Stomach smooth muscle (tissue), 2 donors: ENCODE data around the gene NRAP.

Source experiments
- H3K27ac ChIP-seq: one replicate; pipeline ENCODE4 v1.7.0; 2013; ENCODE audit warnings: mild to moderate bottlenecking, low read length, inconsistent platforms
- H3K27me3 ChIP-seq, 2 donors: one replicate each; pipeline ENCODE4 v1.7.0; 2013; ENCODE audit warnings: low read length in 2 of 2; ENCODE audit not compliant: insufficient read depth in 2 of 2, control insufficient read depth in 1 of 2
- H3K36me3 ChIP-seq, 2 donors: one replicate each; pipeline ENCODE4 v1.7.0; 2013; ENCODE audit warnings: low read length in 2 of 2; ENCODE audit not compliant: control insufficient read depth in 2 of 2, insufficient read depth in 2 of 2
- H3K4me1 ChIP-seq: one replicate; pipeline ENCODE4 v1.7.0; 2013; ENCODE audit warnings: low read length; ENCODE audit not compliant: control insufficient read depth, insufficient read depth
- H3K4me3 ChIP-seq, 2 donors: one replicate each; pipeline ENCODE4 v1.7.0; 2013; ENCODE audit warnings: low read length in 2 of 2
- H3K9ac ChIP-seq, 2 donors: one replicate each; pipeline ENCODE4 v1.7.0; 2013; ENCODE audit warnings: low read length in 2 of 2, mild to moderate bottlenecking in 1 of 2
- H3K9me3 ChIP-seq, 2 donors: one replicate each; pipeline ENCODE4 v1.7.0; 2013; ENCODE audit warnings: low read length in 2 of 2; ENCODE audit not compliant: control insufficient read depth in 2 of 2
- donor health status: healthy.
- donor health status: Pancreatic carcinoma.

NRAP gene

DNA sequence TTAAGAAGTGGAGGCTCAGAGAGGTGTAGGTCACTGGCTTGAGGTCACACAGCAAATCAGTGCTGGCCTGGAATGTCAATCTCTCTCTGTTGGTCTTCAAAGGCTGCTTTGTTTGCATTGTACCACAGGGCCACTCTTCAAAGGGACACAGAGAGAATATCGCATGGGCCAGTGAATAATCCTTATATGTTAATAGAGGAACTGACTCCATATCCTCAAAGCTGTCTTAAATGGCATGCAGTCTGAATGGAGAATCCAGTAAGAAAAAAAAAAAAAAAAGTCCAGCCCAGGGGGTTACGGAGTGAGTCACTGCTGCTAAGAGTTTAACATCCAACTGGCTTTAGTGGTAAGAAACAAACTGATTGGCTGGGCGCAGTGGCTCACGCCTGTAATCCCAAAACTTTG, 54.1 kb downstream of the NRAP start:
- Histone ChIP-seq H3K9ac (no peak overlapping the region), H3K4me3 (no peak overlapping the region), H3K27ac (no peak overlapping the region), H3K9me3 (no peaks in the 10 kb centered on the region), H3K27me3 (peaks cover 7 to 8% of the 10 kb centered on the region in 2 donors), H3K36me3 (no peaks in the 10 kb centered on the region), H3K4me1 (no peaks in the 10 kb centered on the region)

DNA sequence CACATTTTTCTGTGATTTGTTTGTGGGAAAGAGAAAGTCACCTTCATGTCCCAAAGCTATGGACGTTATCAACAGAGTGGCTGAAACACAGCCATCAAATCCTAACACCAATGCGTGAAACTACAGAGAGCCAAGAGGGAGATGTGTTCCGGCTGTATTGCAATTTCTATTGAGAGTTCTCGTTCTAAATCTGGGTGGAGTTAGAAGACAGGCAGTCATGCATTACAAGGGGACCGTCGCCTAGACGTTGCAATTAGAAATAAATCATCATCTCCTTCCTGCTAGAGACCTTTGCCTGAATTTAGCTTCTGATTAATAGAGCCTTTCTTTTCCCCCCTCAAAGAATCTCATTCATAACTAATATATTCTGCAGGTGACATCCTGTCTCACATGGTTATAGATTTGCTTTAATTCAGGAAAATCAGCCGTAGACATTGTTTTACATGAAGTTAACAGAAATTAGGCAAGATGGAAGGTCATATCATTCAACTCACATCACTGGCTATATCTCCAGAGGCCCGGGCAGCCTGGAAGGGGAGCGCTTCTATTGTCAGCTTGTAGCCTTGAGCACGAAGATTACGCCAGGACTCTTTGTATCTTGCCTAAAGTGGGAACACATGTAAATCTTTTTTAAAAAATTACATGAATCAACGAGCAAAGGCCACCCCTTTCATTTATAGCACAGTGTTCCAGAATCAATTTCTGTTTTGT, 58.4 kb downstream of the NRAP start:
- peaks cover 3 to 9% of the 10 kb centered on the region in 2 donors for H3K27me3 ChIP-seq
- H3K4me3 ChIP-seq: no peak overlapping the region
- H3K9ac ChIP-seq: no peak overlapping the region
- H3K27ac ChIP-seq: no peak overlapping the region
- no peaks in the 10 kb centered on the region for H3K9me3 ChIP-seq
- H3K36me3 ChIP-seq: no peaks in the 10 kb centered on the region
- no peaks in the 10 kb centered on the region for H3K4me1 ChIP-seq

DNA sequence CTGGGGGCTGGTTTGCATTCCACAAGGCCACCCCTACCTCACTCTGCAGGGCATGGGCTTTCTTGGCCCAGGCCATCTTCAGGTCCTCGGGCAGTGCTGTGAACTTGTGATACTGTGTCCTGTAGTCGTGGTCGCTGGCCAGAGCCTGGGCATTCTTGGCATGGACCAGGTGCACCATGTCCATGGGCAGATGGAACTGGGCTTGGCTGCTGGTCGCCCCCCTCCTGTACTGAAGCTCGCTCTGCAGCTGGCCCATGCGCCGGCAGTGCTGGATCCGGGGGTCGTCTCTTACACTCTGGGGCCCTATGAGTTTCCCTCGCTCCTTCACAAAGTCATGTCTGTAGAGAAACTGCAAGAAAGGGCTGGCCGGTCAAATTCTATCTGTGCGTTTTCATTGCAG, 59.3 kb downstream of the NRAP start:
- no peak overlapping the region for H3K4me3 ChIP-seq
- H3K36me3 ChIP-seq: no peaks in the 10 kb centered on the region
- no peak overlapping the region for H3K27ac ChIP-seq

GRCh38 chr10:113603057-113603777, 60.6 kb downstream of the NRAP start:
- no peak overlapping the region for H3K4me3 ChIP-seq
- peaks cover 0 to 9% of the 10 kb centered on the region in 2 donors for H3K27me3 ChIP-seq
- no peaks in the 10 kb centered on the region for H3K9me3 ChIP-seq
- no peak overlapping the region for H3K27ac ChIP-seq
- no peak overlapping the region for H3K9ac ChIP-seq
- H3K36me3 ChIP-seq: no peaks in the 10 kb centered on the region
- H3K4me1 ChIP-seq: no peaks in the 10 kb centered on the region

More for the DNA sequence above, 59.3 kb downstream of the NRAP start:
- H3K9ac ChIP-seq: no peak overlapping the region
- peaks cover 3 to 9% of the 10 kb centered on the region in 2 donors for H3K27me3 ChIP-seq
- H3K9me3 ChIP-seq: no peaks in the 10 kb centered on the region
- no peaks in the 10 kb centered on the region for H3K4me1 ChIP-seq

GRCh38 chr10:113600569-113600968, 63.3 kb downstream of the NRAP start:
- Histone ChIP-seq H3K27me3 (peaks cover 0 to 5% of the 10 kb centered on the region in 2 donors), H3K36me3 (no peaks in the 10 kb centered on the region), H3K27ac (no peak overlapping the region), H3K9ac (no peak overlapping the region), H3K9me3 (no peaks in the 10 kb centered on the region), H3K4me3 (no peak overlapping the region), H3K4me1 (no peaks in the 10 kb centered on the region)

- no peak overlapping the region for H3K27ac ChIP-seq
- H3K9ac ChIP-seq: no peak overlapping the region
- no peak overlapping the region for H3K4me3 ChIP-seq
- no peaks in the 10 kb centered on the region for H3K9me3 ChIP-seq
- no peaks in the 10 kb centered on the region for H3K36me3 ChIP-seq
- no peaks in the 10 kb centered on the region for H3K4me1 ChIP-seq
- H3K27me3 ChIP-seq: no peaks in the 10 kb centered on the region
Measured at GRCh38 chr10:113594652-113595051, 69.2 kb downstream of the NRAP start.

- no peak overlapping the region for H3K4me3 ChIP-seq
- H3K9me3 ChIP-seq: no peaks in the 10 kb centered on the region
- no peaks in the 10 kb centered on the region for H3K4me1 ChIP-seq
- H3K36me3 ChIP-seq: no peaks in the 10 kb centered on the region
- no peak overlapping the region for H3K27ac ChIP-seq
- no peak overlapping the region for H3K9ac ChIP-seq
- H3K27me3 ChIP-seq: no peaks in the 10 kb centered on the region
Measured at GRCh38 chr10:113592380-113592779, 71.5 kb downstream of the NRAP start.

DNA sequence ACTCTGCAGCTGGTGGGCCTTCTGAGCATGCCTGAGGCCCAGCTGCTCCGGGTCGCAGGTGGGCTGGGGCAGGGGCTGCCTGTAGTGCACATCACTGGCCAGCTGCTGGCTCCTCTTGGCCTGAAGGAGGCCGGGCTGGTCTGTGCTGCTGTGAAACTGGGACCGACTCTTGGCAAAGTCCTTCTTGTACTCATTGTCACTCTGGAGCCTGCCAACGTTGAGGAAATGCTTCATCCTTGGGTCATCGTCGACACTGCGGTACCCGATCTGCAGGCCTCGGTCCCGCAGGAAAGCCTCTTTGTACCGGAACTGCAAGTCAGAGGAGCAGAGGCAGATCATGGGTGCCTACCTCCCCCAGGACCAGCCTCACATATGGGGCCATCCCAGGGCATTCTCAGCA, 73.3 kb downstream of the NRAP start:
- Histone ChIP-seq H3K4me3 (no peak overlapping the region), H3K27ac (no peak overlapping the region), H3K9ac (no peak overlapping the region), H3K9me3 (no peaks in the 10 kb centered on the region), H3K27me3 (no peaks in the 10 kb centered on the region), H3K4me1 (no peaks in the 10 kb centered on the region), H3K36me3 (no peaks in the 10 kb centered on the region)

GRCh38 chr10:113589201-113589770, 74.6 kb downstream of the NRAP start:
- Histone ChIP-seq H3K4me1 (no peaks in the 10 kb centered on the region), H3K36me3 (no peaks in the 10 kb centered on the region), H3K27me3 (no peaks in the 10 kb centered on the region)

DNA sequence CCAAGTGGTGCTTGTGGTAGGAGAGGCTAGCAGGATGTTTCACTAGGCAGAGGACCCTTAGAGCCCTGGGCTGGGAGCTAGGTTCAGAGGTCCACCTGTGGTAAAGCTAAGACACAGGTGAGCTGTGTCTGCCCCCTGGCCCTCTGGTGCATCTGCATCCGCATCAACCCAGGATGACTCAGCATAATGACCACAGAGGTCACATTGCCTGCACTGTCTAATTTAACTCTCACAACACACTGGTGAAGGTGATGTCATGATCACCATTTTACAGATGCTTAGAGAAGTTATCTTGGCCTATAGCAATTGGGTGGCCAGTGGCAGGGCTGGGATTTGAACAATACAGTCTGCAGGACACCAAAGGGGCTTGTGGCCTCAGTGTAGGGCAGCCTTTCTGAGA, 77.9 kb downstream of the NRAP start:
- Histone ChIP-seq H3K27me3 (no peaks in the 10 kb centered on the region), H3K9ac (no peak overlapping the region), H3K27ac (no peak overlapping the region), H3K9me3 (no peaks in the 10 kb centered on the region), H3K36me3 (no peaks in the 10 kb centered on the region), H3K4me3 (no peak overlapping the region), H3K4me1 (no peaks in the 10 kb centered on the region)

More at GRCh38 chr10:113589201-113589770, 74.6 kb downstream of the NRAP start:
- no peaks in the 10 kb centered on the region for H3K9me3 ChIP-seq
- no peak overlapping the region for H3K4me3 ChIP-seq
- H3K27ac ChIP-seq: no peak overlapping the region
- H3K9ac ChIP-seq: no peak overlapping the region

GRCh38 chr10:113583571-113583970, 80.3 kb downstream of the NRAP start:
- Histone ChIP-seq H3K27ac (no peak overlapping the region), H3K36me3 (no peaks in the 10 kb centered on the region), H3K9ac (no peak overlapping the region), H3K27me3 (no peaks in the 10 kb centered on the region), H3K4me1 (no peaks in the 10 kb centered on the region), H3K4me3 (no peak overlapping the region), H3K9me3 (no peaks in the 10 kb centered on the region)
